T-helper 2 cell treated with Interferon-gamma antibody and Interleukin-4, amounts not matched to agents 5 μg/mL and 100 μg/mL, for 36 hours (primary cell): Measurements from ENCODE around the gene GJA9.
"Not testable (repeated sequence)": the region's sequence is repeated elsewhere in the genome, so short reads cannot be mapped to it uniquely, and the experiment has no call there.

Experiments
- DNase-seq: peaks from one replicate; pipeline ENCODE4 v3.0.0; 2021; ENCODE audit warnings: low spot score
- H3K27ac Mint-ChIP-seq: one replicate; pipeline ENCODE4 v1.8.0; 2021; ENCODE audit warnings: mild to moderate bottlenecking, mixed read lengths
- H3K27me3 Mint-ChIP-seq: one replicate; pipeline ENCODE4 v1.8.0; 2021; ENCODE audit warnings: low read depth, mixed read lengths
- H3K36me3 Mint-ChIP-seq: one replicate; pipeline ENCODE4 v1.8.0; 2021; ENCODE audit warnings: low read depth, mixed read lengths
- H3K4me1 Mint-ChIP-seq: one replicate; pipeline ENCODE4 v1.8.0; 2021; ENCODE audit warnings: low read depth, mixed read lengths
- H3K4me3 Mint-ChIP-seq: one replicate; pipeline ENCODE4 v1.8.0; 2022; ENCODE audit warnings: mild to moderate bottlenecking, moderate library complexity, mixed read lengths
- H3K9me3 Mint-ChIP-seq: one replicate; pipeline ENCODE4 v1.8.0; 2021; ENCODE audit warnings: mixed read lengths

Gene GJA9

DNA sequence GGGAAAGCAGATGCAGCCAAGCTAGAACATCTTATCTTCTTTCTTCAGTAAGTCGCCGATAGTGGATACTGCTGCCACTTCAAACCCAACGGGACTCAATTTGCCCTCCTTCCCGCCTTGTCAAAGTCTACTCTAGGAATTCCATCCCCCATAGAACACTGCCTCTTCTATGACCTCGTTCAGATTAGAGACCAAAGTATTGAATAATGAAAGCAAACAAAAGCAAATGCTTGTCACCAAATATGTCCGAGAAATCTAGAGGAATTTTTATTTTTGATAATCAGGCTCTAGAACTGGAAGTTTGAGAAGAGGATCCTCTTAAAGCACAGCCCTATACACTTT lies 21.0 kb downstream of the GJA9 start:
- peaks cover 26% of the 10 kb centered on the region for H3K4me1 Mint-ChIP-seq
- peaks cover 20% of the 10 kb centered on the region for H3K36me3 Mint-ChIP-seq
- H3K27me3 Mint-ChIP-seq, result no peaks in the 10 kb centered on the region
- no peaks in the 10 kb centered on the region for H3K9me3 Mint-ChIP-seq
- H3K27ac Mint-ChIP-seq, result peak overlapping the region; percentile 86
- H3K4me3 Mint-ChIP-seq, result peak overlapping the region; percentile 98
- no peak for DNase-seq

DNA sequence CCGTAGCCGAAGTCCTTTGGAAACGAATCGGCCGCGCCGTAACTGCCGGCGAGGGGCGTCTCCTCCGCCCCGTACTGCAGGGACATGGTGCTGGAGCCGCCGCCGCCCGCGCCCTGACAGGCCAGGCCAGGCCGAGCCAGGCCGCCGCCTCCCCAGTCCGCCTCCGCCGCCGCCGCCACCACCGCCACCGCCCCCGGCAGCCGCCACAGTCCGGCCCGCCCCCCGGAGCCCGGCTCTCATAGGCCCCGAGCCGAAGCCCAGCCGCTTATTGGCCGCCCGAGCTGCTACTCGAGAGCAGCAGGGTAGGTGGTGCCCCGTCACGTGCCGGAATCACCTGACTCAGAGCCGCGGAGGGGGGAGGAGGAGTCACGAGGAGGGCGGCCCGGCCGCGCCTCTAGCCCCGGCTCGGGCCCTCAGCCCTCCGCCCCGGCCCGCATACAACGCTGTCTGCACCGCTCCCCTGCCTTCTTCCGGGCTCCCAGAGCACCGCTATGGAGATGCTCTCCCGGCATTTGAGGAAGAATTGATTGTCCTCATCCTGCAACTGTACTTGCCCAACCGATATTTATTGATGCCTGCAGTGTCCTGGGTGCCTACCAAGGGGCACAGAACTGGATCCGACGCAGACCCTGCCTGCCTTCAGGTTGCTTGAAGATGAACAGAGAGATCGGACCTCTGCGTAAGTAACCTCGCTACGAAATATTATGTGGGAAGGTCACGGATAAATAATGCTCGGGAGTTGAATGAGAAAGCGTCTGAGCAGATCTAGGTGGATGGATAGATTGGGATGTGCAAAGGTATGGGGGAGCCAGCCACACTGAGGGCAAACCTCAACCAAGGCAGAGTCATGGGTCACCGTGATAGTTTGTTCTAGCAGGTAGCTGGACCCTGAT lies 21.6 kb downstream of the GJA9 start, which contains the start of gene RRAGC:
RRAGC (minus strand) TSS at position 212 of the 893 bp plus-strand sequence; CDS start at position 86, 126 bp downstream.
- Mint-ChIP-seq H3K9me3 (no peaks in the 10 kb centered on the region), H3K4me1 (peaks cover 28% of the 10 kb centered on the region), H3K27ac (peak within 1 kb of the TSS; percentile 86), H3K4me3 (peak within 1 kb of the TSS; percentile 98), H3K36me3 (peaks cover 24% of the 10 kb centered on the region), H3K27me3 (no peaks in the 10 kb centered on the region)
- DNase-seq, result peak; percentile 98

DNA sequence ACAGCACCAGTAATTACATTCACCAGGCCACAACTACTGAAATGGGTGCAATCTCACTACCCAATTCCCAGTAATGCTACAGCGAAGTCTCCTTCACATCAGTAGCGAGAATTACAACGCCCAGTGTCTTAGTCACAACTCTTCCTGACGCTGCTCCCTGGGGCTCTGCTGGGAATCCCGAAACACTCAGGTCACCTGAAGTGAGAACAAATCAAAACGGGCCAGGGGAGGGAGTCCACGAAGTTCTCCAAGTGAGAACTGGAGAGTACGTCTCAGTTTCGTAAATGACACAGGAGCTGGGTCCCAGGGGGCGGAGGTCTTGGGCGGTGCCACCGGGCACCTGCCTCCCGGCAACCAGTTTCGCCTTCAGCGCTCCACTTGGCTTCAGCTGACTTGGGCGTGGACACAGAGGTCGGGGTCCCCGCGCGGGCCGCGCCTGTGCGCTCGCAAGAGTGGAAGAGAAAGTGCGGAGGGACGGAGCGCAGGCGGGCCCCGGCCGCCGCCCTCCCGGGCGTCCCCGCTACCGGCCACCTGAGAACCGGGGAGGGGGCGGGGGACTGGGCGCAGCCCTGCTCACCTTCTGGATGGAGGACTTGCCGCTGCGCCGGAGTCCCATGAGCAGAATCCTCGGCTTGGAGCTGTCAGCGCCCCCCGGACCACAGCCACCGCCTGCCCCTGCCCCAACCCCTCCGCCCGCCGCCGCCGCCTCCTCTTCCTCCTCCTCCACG lies 22.4 kb downstream of the GJA9 start:
- H3K4me3 Mint-ChIP-seq, result peak overlapping the region; percentile 98
- H3K27ac Mint-ChIP-seq, result peak overlapping the region; percentile 78
- H3K27me3 Mint-ChIP-seq, result no peaks in the 10 kb centered on the region
- H3K4me1 Mint-ChIP-seq, result peaks cover 28% of the 10 kb centered on the region
- H3K9me3 Mint-ChIP-seq, result no peaks in the 10 kb centered on the region
- peaks cover 24% of the 10 kb centered on the region for H3K36me3 Mint-ChIP-seq
- peak; percentile 54 for DNase-seq

DNA sequence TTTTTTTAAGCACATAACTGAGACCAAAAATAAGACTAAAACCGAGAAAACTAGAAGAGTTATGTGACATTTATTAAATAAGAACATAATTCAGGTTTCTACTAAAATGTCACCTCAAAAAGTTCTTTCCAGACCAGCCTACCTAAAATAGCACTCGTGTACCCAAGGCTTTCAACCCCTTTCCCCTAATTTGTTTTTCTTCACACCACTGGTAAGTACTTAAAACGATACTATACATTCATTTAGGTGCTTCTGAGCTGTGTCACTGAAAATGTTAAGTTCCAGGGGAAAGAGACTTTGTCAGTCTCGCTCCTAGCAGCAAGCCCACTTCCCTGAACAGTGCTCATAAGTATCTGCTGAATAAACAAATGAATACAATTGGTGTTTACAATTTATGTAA lies 28.6 kb downstream of the GJA9 start:
- Mint-ChIP-seq H3K36me3 (peaks cover 32% of the 10 kb centered on the region), H3K27ac (no peak overlapping the region), H3K9me3 (no peaks in the 10 kb centered on the region), H3K27me3 (no peaks in the 10 kb centered on the region), H3K4me3 (no peak overlapping the region), H3K4me1 (peaks cover 13% of the 10 kb centered on the region)
- DNase-seq, result no peak

DNA sequence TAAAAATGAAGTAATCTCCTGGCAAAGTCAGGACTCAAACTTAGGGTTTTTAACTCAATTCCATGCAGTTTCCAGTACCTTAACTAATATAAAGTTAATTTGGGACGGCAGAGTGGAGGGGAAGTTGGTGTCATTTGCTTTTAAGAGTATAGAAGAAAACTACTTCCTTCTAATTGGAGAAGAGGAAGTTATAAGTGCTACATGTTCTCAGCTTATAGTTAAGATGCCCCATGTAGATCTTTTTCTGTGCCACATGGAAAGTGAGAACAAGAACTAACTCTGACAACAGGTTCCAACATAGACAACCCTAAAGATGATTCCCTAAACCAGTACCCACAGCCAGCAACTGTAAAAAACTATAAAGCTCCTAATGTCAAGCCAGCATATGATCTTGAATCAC lies 33.3 kb downstream of the GJA9 start:
- Mint-ChIP-seq H3K4me1 (peaks cover 5% of the 10 kb centered on the region), H3K4me3 (no peak overlapping the region)

DNA sequence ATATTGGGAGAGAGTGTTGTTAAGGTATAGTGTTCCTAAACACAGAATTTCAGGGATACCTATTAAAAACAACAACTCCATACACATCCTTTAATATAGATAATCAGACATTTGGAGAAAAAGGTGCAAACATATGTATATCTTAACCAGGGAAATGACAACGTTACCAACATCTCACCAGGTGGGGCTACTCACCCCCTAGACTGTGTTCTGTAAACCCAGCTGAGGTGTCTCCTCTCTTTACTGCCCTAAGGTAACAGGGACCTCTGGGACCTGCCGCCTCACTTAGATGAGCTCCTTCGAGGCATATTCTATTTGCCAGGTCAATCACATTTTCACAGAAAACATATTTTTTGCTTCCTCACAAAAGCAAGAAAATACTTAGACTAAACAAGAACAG lies 35.2 kb downstream of the GJA9 start:
- Mint-ChIP-seq H3K9me3 (no peaks in the 10 kb centered on the region), H3K36me3 (peaks cover 42% of the 10 kb centered on the region), H3K4me1 (no peaks in the 10 kb centered on the region), H3K4me3 (no peak overlapping the region), H3K27ac (no peak overlapping the region), H3K27me3 (no peaks in the 10 kb centered on the region)
- no peak for DNase-seq

More for the DNA sequence above, 33.3 kb downstream of the GJA9 start:
- DNase-seq, result no peak
- H3K36me3 Mint-ChIP-seq, result peaks cover 48% of the 10 kb centered on the region
- no peaks in the 10 kb centered on the region for H3K27me3 Mint-ChIP-seq
- no peak overlapping the region for H3K27ac Mint-ChIP-seq
- H3K9me3 Mint-ChIP-seq, result no peaks in the 10 kb centered on the region

DNA sequence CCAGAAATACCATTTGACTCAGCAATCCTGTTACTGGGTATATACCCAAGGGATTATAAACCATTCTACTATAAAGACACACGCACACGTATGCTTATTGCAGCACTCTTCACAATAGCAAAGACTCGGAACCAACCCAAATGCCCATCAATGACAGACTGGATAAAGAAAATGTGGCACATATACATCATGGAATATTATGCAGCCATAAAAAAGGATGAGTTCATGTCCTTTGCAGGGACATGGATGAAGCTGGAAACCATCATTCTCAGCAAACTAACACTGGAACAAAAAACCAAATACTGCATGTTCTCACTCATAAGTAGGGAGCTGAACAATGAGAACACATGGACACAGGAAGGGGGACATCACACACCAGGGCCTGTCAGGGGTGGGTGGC lies 36.3 kb downstream of the GJA9 start:
- H3K9me3 Mint-ChIP-seq, result not testable (repeated sequence)

DNA sequence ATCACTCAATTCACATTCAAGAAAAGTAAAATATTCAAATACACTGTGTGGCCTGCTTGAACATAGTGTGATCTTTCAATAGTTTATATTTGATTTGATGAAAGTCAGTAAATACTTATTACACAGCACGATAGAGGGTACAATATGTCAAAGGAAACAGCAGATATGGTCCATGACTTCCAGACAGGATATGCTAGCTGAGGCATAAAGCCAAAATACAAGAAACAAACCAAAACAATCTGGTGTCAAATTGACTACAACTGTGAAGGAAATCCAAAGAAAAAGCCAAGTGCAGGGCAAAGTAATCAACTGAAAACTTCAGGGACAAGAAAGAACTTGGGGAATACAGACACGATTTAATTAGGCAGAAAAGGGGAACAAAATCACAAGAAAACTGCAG lies 41.1 kb downstream of the GJA9 start:
- Mint-ChIP-seq H3K4me3 (no peak overlapping the region), H3K4me1 (peaks cover 3% of the 10 kb centered on the region), H3K27ac (peak overlapping the region; percentile 26), H3K27me3 (no peaks in the 10 kb centered on the region), H3K36me3 (peaks cover 36% of the 10 kb centered on the region), H3K9me3 (no peaks in the 10 kb centered on the region)
- no peak for DNase-seq

More for the DNA sequence above, 36.3 kb downstream of the GJA9 start:
- not testable (repeated sequence) for H3K27me3 Mint-ChIP-seq, H3K4me1 Mint-ChIP-seq, H3K27ac Mint-ChIP-seq, DNase-seq, H3K4me3 Mint-ChIP-seq
- H3K36me3 Mint-ChIP-seq, result peaks cover 44% of the 10 kb centered on the region

DNA sequence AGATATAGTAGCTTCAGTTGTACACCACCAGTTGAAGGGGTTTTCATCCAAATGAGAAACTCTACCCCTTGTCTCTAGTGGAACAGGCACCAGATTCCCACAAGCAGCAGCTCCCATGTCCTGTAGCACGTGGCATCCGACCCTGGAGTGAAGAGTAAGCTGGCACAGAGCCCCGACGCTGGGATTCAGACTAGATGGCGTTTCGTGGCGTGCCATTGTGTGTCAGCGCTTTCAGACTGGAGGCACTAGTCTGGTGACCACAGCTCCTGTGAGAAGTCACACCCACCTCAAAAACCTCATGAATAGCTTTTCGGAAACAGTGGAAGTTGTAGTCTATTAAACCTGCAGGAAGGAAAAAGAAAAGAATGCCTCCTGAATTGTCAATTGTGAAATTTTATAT lies 42.0 kb downstream of the GJA9 start:
- H3K4me1 Mint-ChIP-seq, result peaks cover 3% of the 10 kb centered on the region
- H3K27me3 Mint-ChIP-seq, result peaks cover 6% of the 10 kb centered on the region
- H3K36me3 Mint-ChIP-seq, result peaks cover 27% of the 10 kb centered on the region
- DNase-seq, result no peak
- no peak overlapping the region for H3K4me3 Mint-ChIP-seq
- H3K27ac Mint-ChIP-seq, result no peak overlapping the region
- no peaks in the 10 kb centered on the region for H3K9me3 Mint-ChIP-seq

DNA sequence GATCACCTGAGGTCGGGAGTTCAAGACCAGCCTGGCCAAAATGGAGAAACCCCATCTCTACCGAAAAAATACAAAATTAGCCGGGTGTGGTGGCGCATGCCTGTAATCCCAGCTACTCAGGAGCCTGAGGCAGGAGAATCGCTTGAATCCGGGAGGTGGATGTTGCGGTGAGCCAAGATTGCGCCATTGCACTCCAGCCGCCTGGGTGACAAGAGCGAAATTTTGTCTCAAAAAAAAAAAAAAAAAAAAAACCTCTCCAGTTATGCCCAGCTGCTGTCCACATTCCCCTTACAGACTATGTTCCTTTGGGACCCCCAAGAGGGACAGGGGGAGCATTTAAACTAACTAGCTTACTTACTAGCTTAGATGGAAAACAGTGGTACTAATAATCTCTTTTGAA lies 45.1 kb downstream of the GJA9 start:
- not testable (repeated sequence) for H3K4me1 Mint-ChIP-seq, H3K9me3 Mint-ChIP-seq, H3K4me3 Mint-ChIP-seq, H3K27ac Mint-ChIP-seq, DNase-seq
- Mint-ChIP-seq H3K36me3 (peaks cover 15% of the 10 kb centered on the region), H3K27me3 (peaks cover 15% of the 10 kb centered on the region)

DNA sequence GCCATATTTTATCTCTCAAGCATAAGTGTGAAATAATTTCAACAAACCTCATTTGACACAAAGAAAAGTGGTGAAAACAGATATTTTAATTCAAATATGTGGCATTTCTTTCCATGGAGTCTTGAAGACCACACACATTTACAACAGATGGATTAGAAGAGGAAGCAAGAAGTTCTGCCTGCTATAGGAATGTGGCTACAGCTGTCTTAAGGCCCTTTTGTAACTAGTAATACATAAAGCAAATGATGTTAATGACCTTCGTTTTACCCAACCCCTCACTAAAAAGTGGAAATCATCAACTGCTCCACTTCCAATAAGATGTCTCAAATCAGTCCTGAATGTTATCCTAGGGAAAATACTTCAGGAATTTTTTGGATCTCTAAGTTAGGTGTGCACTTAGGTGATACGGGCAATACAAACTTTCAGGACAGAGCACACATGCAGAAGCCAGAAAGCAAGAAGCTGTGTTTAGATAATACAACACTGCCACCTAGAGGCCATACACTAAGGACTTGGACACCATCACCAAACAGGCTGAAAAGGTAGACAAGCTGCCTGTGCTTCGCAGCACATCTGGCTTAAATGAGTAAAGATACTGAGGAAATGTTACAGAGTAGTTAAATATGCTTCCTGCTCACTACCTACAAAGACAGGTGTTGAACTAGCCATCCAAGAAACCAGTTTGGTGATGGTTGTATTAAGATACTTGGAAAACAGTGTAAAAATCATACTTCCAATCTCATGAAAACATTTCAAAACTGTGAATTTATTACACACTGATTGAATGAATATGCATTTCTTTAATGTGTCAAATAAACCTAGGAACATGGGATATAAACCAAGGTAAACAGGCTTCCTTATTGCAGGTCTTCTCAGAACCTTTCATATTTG lies 46.2 kb downstream of the GJA9 start:
- DNase-seq, result peak; percentile 35
- Mint-ChIP-seq H3K27me3 (peaks cover 23% of the 10 kb centered on the region), H3K36me3 (peaks cover 11% of the 10 kb centered on the region), H3K4me1 (no peaks in the 10 kb centered on the region), H3K27ac (no peak overlapping the region), H3K9me3 (no peaks in the 10 kb centered on the region), H3K4me3 (no peak overlapping the region)

DNA sequence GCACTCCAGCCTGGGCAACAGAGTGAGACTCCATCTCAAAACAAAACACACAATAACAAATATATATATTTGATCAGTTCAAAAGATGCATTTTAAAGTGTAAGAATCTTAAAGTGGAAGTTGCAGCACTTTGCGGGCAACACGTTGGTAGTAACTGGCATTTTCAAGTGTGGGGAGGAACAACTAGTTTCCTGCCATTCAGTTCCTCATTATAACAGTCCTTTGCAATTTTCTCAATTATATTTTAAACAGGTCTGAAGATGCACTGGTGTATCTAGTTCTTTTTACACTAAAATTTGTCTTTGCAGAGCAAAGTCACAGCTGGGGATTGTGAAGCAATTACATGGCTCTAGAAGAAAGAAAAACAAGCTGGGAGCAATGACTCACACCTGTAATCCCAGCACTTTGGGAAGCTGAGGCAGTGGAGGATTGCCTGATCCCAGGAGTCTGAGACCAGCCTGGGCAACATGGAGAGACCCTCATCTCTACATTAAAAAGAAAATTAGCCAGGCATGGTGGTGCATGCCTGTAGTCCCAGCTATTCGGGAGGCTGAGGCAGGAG lies 47.1 kb downstream of the GJA9 start:
- H3K27me3 Mint-ChIP-seq, result peaks cover 31% of the 10 kb centered on the region
- H3K9me3 Mint-ChIP-seq, result no peaks in the 10 kb centered on the region
- DNase-seq, result no peak
- no peak overlapping the region for H3K4me3 Mint-ChIP-seq
- H3K4me1 Mint-ChIP-seq, result no peaks in the 10 kb centered on the region
- no peak overlapping the region for H3K27ac Mint-ChIP-seq
- H3K36me3 Mint-ChIP-seq, result peaks cover 8% of the 10 kb centered on the region

DNA sequence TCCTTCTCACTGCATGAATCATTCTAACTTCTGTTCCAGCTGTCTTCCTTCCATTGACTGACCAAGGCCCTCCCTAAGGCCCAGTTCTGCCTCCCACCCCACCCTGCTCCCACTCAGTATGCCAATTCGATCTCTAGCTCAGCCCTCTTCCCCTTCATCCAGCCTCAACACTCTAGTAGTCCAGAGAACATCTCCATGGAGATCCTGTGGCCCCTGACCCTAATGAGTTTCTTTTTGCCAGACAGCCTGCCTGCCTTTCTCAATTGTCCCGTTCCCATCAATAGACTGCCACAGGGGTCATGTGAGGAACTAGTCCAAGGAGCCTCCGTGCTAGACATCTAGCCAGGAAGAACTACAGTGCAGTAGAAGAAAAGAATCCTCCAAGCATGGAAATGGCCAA lies 48.2 kb downstream of the GJA9 start:
- Mint-ChIP-seq H3K4me1 (no peaks in the 10 kb centered on the region), H3K36me3 (no peaks in the 10 kb centered on the region)

More for the DNA sequence above, 48.2 kb downstream of the GJA9 start:
- Mint-ChIP-seq H3K27ac (no peak overlapping the region), H3K9me3 (no peaks in the 10 kb centered on the region), H3K4me3 (no peak overlapping the region), H3K27me3 (peaks cover 35% of the 10 kb centered on the region)
- no peak for DNase-seq
